GM21390 (cell line): ENCODE measurements around the gene NTM.
"Not testable (repeated sequence)": the region's sequence is repeated elsewhere in the genome, so short reads cannot be mapped to it uniquely, and the experiment has no call there.

Source experiments
- ATAC-seq: cut with Tn5 transposase; IDR thresholded peaks from one replicate; pipeline ENCODE4 v1.9.1; 2021; ENCODE audit not compliant: unreplicated experiment

NTM gene

GRCh38 chr11:131664293-131664692 is 293.9 kb downstream of the NTM start:
- ATAC-seq: no peak

- ATAC-seq: no peak
Observed at GRCh38 chr11:131664816-131665215, 294.4 kb downstream of the NTM start.

- no peak for ATAC-seq
Observed at GRCh38 chr11:131665344-131665968, 295.0 kb downstream of the NTM start.

GRCh38 chr11:131666006-131666405 is 295.6 kb downstream of the NTM start:
- no peak for ATAC-seq

GRCh38 chr11:131666617-131667016 is 296.2 kb downstream of the NTM start:
- no peak for ATAC-seq

- no peak for ATAC-seq
Observed at GRCh38 chr11:131667566-131667965, 297.2 kb downstream of the NTM start.

GRCh38 chr11:131668500-131669400 is 298.3 kb downstream of the NTM start:
- peak; percentile 89 for ATAC-seq

- no peak for ATAC-seq
Observed at GRCh38 chr11:131669401-131669780, 299.0 kb downstream of the NTM start.

GRCh38 chr11:131670876-131671275 is 300.5 kb downstream of the NTM start:
- no peak for ATAC-seq

GRCh38 chr11:131671320-131671719 is 300.9 kb downstream of the NTM start:
- no peak for ATAC-seq

GRCh38 chr11:131671734-131672133 is 301.3 kb downstream of the NTM start:
- no peak for ATAC-seq

- no peak for ATAC-seq
Observed at GRCh38 chr11:131672191-131672590, 301.8 kb downstream of the NTM start.

GRCh38 chr11:131674051-131674755 is 303.8 kb downstream of the NTM start:
- peak; percentile 88 for ATAC-seq

GRCh38 chr11:131675121-131675888 is 304.9 kb downstream of the NTM start:
- ATAC-seq: no peak

GRCh38 chr11:131677828-131678470 is 307.5 kb downstream of the NTM start:
- ATAC-seq: no peak

- no peak for ATAC-seq
Observed at GRCh38 chr11:131678658-131679340, 308.4 kb downstream of the NTM start.

- not testable (repeated sequence) for ATAC-seq
Observed at GRCh38 chr11:131680448-131680847, 310.0 kb downstream of the NTM start.

GRCh38 chr11:131681920-131682319 is 311.5 kb downstream of the NTM start:
- ATAC-seq: no peak

GRCh38 chr11:131682373-131683015 is 312.1 kb downstream of the NTM start:
- no peak for ATAC-seq
